ENCODE measurements around the gene ANKK1. TPM values are rescaled to one million over a fixed set of nuclear protein-coding genes. Genes with fewer than 3 reads are reported as not detected.
A peak's percentile ranks its signal among the peaks of the same experiment; 100 is the strongest.

The ANKK1 gene
- total RNA-seq, 3 donors from 2014 or later (not counting 1 experiment from before 2014, with no cell fraction given) = 0.40 to 0.93 (median 0.73) TPM

- no peak overlapping the region for H3K27ac Mint-ChIP-seq
- H3K4me3 Mint-ChIP-seq = no peak overlapping the region
- WGBS (ENCODE audit: insufficient coverage) = 92% methylated on average over 5 of the region's 5 CpGs
- H3K27me3 Mint-ChIP-seq (ENCODE audit: low read depth in 2 of 2) = peaks cover 0 to 8% of the 10 kb centered on the region in 2 donors
- Histone ChIP-seq H3K4me3 (ENCODE audit: low read length) (no peak overlapping the region), H3K9me3 (ENCODE audit: control insufficient read depth, insufficient read depth, low read length) (no peaks in the 10 kb centered on the region), H3K27ac (ENCODE audit: low read length) (peak overlapping the region; percentile 22), H3K4me1 (ENCODE audit: control insufficient read depth, insufficient read depth, low read length) (no peaks in the 10 kb centered on the region), H3K27me3 (ENCODE audit: control insufficient read depth, insufficient read depth, low read length) (no peaks in the 10 kb centered on the region), H3K36me3 (ENCODE audit: control insufficient read depth, insufficient read depth, low read length) (peaks cover 2% of the 10 kb centered on the region)
- ATAC-seq (no peak), DNase-seq (no peak)
- TF ChIP-seq CTCF (IDR thresholded peaks at IDR 0.05) = no peak
- intact Hi-C loops (cut with micrococcal nuclease) = loop anchor here (10.0 kb wide), 1 partner anchor 1759 kb away; no protein-coding TSS in a partner anchor
- H3K36me3 Mint-ChIP-seq = no peaks in the 10 kb centered on the region
- H3K4me1 Mint-ChIP-seq = no peaks in the 10 kb centered on the region
- H3K9me3 Mint-ChIP-seq = no peaks in the 10 kb centered on the region
Measured at GRCh38 chr11:113375402-113375801, 12.2 kb upstream of the ANKK1 start.

GRCh38 chr11:113376156-113376555 is 11.4 kb upstream of the ANKK1 start:
- peak overlapping the region; percentile 22 for H3K27ac ChIP-seq (ENCODE audit: low read length)
- Mint-ChIP-seq H3K9me3 (no peaks in the 10 kb centered on the region), H3K4me1 (no peaks in the 10 kb centered on the region), H3K36me3 (no peaks in the 10 kb centered on the region), H3K27ac (no peak overlapping the region), H3K27me3 (ENCODE audit: low read depth in 2 of 2) (peaks cover 0 to 8% of the 10 kb centered on the region in 2 donors), H3K4me3 (no peak overlapping the region)
- no peaks in the 10 kb centered on the region for H3K9me3 ChIP-seq (ENCODE audit: control insufficient read depth, insufficient read depth, low read length)
- TF ChIP-seq CTCF (IDR thresholded peaks at IDR 0.05) = no peak
- no peak for ATAC-seq
- H3K4me1 ChIP-seq (ENCODE audit: control insufficient read depth, insufficient read depth, low read length) = no peaks in the 10 kb centered on the region
- intact Hi-C loops (cut with micrococcal nuclease) = loop anchor here (10.0 kb wide), 1 partner anchor 1759 kb away; no protein-coding TSS in a partner anchor
- DNase-seq = no peak
- peaks cover 2% of the 10 kb centered on the region for H3K36me3 ChIP-seq (ENCODE audit: control insufficient read depth, insufficient read depth, low read length)
- WGBS (ENCODE audit: insufficient coverage) = 10% methylated on average over 3 of the region's 3 CpGs
- H3K4me3 ChIP-seq (ENCODE audit: low read length) = no peak overlapping the region
- no peaks in the 10 kb centered on the region for H3K27me3 ChIP-seq (ENCODE audit: control insufficient read depth, insufficient read depth, low read length)

GRCh38 chr11:113377681-113378412 is 9.7 kb upstream of the ANKK1 start:
- Mint-ChIP-seq H3K4me1 (no peaks in the 10 kb centered on the region), H3K9me3 (no peaks in the 10 kb centered on the region), H3K27me3 (ENCODE audit: low read depth in 2 of 2) (peaks cover 0 to 8% of the 10 kb centered on the region in 2 donors), H3K4me3 (no peak overlapping the region), H3K27ac (no peak overlapping the region), H3K36me3 (no peaks in the 10 kb centered on the region)
- H3K36me3 ChIP-seq (ENCODE audit: control insufficient read depth, insufficient read depth, low read length) = no peaks in the 10 kb centered on the region
- no peaks in the 10 kb centered on the region for H3K4me1 ChIP-seq (ENCODE audit: control insufficient read depth, insufficient read depth, low read length)
- no peaks in the 10 kb centered on the region for H3K27me3 ChIP-seq (ENCODE audit: control insufficient read depth, insufficient read depth, low read length)
- DNase-seq = no peak
- intact Hi-C loops (cut with micrococcal nuclease) = loop anchor here (10.0 kb wide), 1 partner anchor 1757 kb away; no protein-coding TSS in a partner anchor
- ATAC-seq = no peak
- TF ChIP-seq CTCF (IDR thresholded peaks at IDR 0.05) = no peak
- no peaks in the 10 kb centered on the region for H3K9me3 ChIP-seq (ENCODE audit: control insufficient read depth, insufficient read depth, low read length)
- H3K4me3 ChIP-seq (ENCODE audit: low read length) = no peak overlapping the region
- 89% methylated on average over 7 of the region's 7 CpGs for WGBS (ENCODE audit: insufficient coverage)
- H3K27ac ChIP-seq (ENCODE audit: low read length) = no peak overlapping the region
